HEK293 (cell line): ENCODE data around the gene NR2F1-AS1.
A peak's percentile ranks its signal among the peaks of the same experiment; 100 is the strongest.

Experiments used
- CTCF ChIA-PET: fragments of 350-600 bp; formaldehyde crosslinking; extraction: SDS; loops from one replicate; lab custom pipeline; 2021; ENCODE audit warnings: antibody characterized with exemption; lab: Yijun Ruan, JAX
- POLR2A ChIA-PET: fragments of 300-600 bp; formaldehyde crosslinking; extraction: SDS; loops from one replicate; lab custom pipeline; 2020; ENCODE audit warnings: antibody characterized with exemption, inconsistent platforms; lab: Yijun Ruan, JAX
- H3K27ac ChIP-seq: fragments of 200-500 bp; sonication (Bioruptor generic); 2 replicates; pipeline ENCODE4 v1.5.1; 2014; ENCODE audit warnings: low read depth, low read length, control low read depth, inconsistent platforms; ENCODE audit errors: extremely low read depth
- H3K36me3 ChIP-seq, 2 experiments: fragments of 200-500 bp in 1 of 2; sonication (Bioruptor generic) in 1 of 2; 1 replicate in 1 of 2; 2 replicates in 1 of 2; pipeline ENCODE4 v1.5.1; 2014 to 2017; ENCODE audit warnings: inconsistent platforms in 2 of 2, low read length in 2 of 2; ENCODE audit not compliant: control insufficient read depth in 2 of 2, insufficient read depth in 1 of 2
- H3K4me1 ChIP-seq: fragments of 200-500 bp; sonication (Bioruptor generic); 2 replicates; pipeline ENCODE4 v1.5.1; 2014; ENCODE audit warnings: mild to moderate bottlenecking, low read length, inconsistent platforms; ENCODE audit not compliant: control insufficient read depth, insufficient read depth
- H3K4me3 ChIP-seq: 2 replicates; pipeline ENCODE4 v1.5.1; 2011; ENCODE audit warnings: low read depth, mild to moderate bottlenecking, control low read depth, low read length, moderate library complexity
- H3K9me3 ChIP-seq: fragments of 200-500 bp; sonication (Bioruptor generic); 2 replicates; pipeline ENCODE4 v1.5.1; 2014; ENCODE audit warnings: low read depth, low read length, inconsistent platforms; ENCODE audit not compliant: control insufficient read depth, insufficient read depth
- HOXD13 ChIP-seq: sonication (generic); formaldehyde crosslinking; IDR thresholded peaks from 2 replicates; pipeline ENCODE4 v1.8.0; 2022; ENCODE audit warnings: missing genetic modification reagents, borderline replicate concordance
- MYNN ChIP-seq: fragments of 450-650 bp; formaldehyde crosslinking; IDR thresholded peaks from 2 replicates; pipeline ENCODE4 v1.5.1; 2016; ENCODE audit warnings: missing biosample characterization, missing genetic modification characterization, borderline replicate concordance
- OSR2 ChIP-seq: fragments of 450-650 bp; formaldehyde crosslinking; IDR thresholded peaks from 2 replicates; pipeline ENCODE4 v1.5.1; 2016; ENCODE audit warnings: missing biosample characterization, missing genetic modification characterization
- REPIN1 ChIP-seq: fragments of 450-650 bp; formaldehyde crosslinking; IDR thresholded peaks from 2 replicates; pipeline ENCODE4 v1.5.1; 2017; ENCODE audit warnings: missing biosample characterization, missing genetic modification characterization, low read depth
- SETDB1 ChIP-seq: IDR thresholded peaks from one replicate; pipeline ENCODE4 v1.6.1; 2017; ENCODE audit warnings: mild to moderate bottlenecking, low read length, moderate library complexity, mixed read lengths; ENCODE audit not compliant: insufficient read length
- TCF7L2 ChIP-seq: IDR thresholded peaks from 2 replicates; pipeline ENCODE4 v1.6.1; 2011; ENCODE audit warnings: low read depth, mild to moderate bottlenecking, inconsistent platforms, low read length, moderate library complexity, borderline replicate concordance
- YY1 ChIP-seq: fragments of 450-650 bp; formaldehyde crosslinking; IDR thresholded peaks from 2 replicates; pipeline ENCODE4 v1.5.1; 2018; ENCODE audit warnings: missing biosample characterization, missing genetic modification characterization
- ZBTB21 ChIP-seq: fragments of 450-650 bp; formaldehyde crosslinking; IDR thresholded peaks from 2 replicates; pipeline ENCODE4 v1.5.1; 2017; ENCODE audit warnings: missing biosample characterization, missing genetic modification characterization
- ZBTB7A ChIP-seq: fragments of 450-650 bp; formaldehyde crosslinking; IDR thresholded peaks from 2 replicates; pipeline ENCODE4 v1.5.1; 2016; ENCODE audit warnings: low read depth, missing biosample characterization, missing genetic modification characterization
- ZFP69B ChIP-seq: fragments of 450-650 bp; formaldehyde crosslinking; IDR thresholded peaks from 2 replicates; pipeline ENCODE4 v1.5.1; 2016; ENCODE audit warnings: missing biosample characterization, missing genetic modification characterization
- ZNF138 ChIP-seq: fragments of 450-650 bp; formaldehyde crosslinking; IDR thresholded peaks from 2 replicates; pipeline ENCODE4 v1.5.1; 2016; ENCODE audit warnings: missing biosample characterization, missing genetic modification characterization, borderline replicate concordance
- ZNF266 ChIP-seq: fragments of 450-650 bp; formaldehyde crosslinking; IDR thresholded peaks from 2 replicates; pipeline ENCODE4 v1.5.1; 2016; ENCODE audit warnings: missing biosample characterization, missing genetic modification characterization, low read depth
- ZNF423 ChIP-seq: fragments of 450-650 bp; formaldehyde crosslinking; IDR thresholded peaks from 2 replicates; pipeline ENCODE4 v1.5.1; 2016; ENCODE audit warnings: missing biosample characterization, missing genetic modification characterization
- ZNF433 ChIP-seq: fragments of 450-650 bp; formaldehyde crosslinking; IDR thresholded peaks from 2 replicates; pipeline ENCODE4 v1.5.1; 2016; ENCODE audit warnings: missing biosample characterization, missing genetic modification characterization, low read depth
- ZNF488 ChIP-seq: fragments of 450-650 bp; formaldehyde crosslinking; IDR thresholded peaks from 2 replicates; pipeline ENCODE4 v1.5.1; 2016; ENCODE audit warnings: missing biosample characterization, missing genetic modification characterization
- ZNF561 ChIP-seq: fragments of 450-650 bp; IDR thresholded peaks from 2 replicates; pipeline ENCODE4 v1.5.1; 2018; ENCODE audit warnings: missing biosample characterization, missing genetic modification characterization, borderline replicate concordance
- ZNF596 ChIP-seq: fragments of 450-650 bp; IDR thresholded peaks from 2 replicates; pipeline ENCODE4 v1.5.0; 2018; ENCODE audit warnings: missing biosample characterization, mild to moderate bottlenecking, missing genetic modification characterization, moderate library complexity
- ZNF707 ChIP-seq: fragments of 450-650 bp; formaldehyde crosslinking; IDR thresholded peaks from 2 replicates; pipeline ENCODE4 v1.5.1; 2016; ENCODE audit warnings: missing biosample characterization, missing genetic modification characterization
- ZNF792 ChIP-seq: fragments of 450-650 bp; formaldehyde crosslinking; IDR thresholded peaks from 2 replicates; pipeline ENCODE4 v1.5.1; 2016; ENCODE audit warnings: missing biosample characterization, missing genetic modification characterization
- TF ChIP-seq, protein P1 (sequence below): fragments of 450-650 bp; formaldehyde crosslinking; IDR thresholded peaks from 2 replicates; pipeline ENCODE4 v1.5.1; 2016; ENCODE audit warnings: missing biosample characterization, missing genetic modification characterization
- TF ChIP-seq, protein P2 (sequence below): fragments of 450-650 bp; formaldehyde crosslinking; conservative IDR thresholded peaks from 2 replicates; pipeline ENCODE4 v1.5.1; 2016; ENCODE audit warnings: low read depth, missing biosample characterization, missing genetic modification characterization
- TF ChIP-seq, protein P3 (sequence below): fragments of 450-650 bp; formaldehyde crosslinking; IDR thresholded peaks from 2 replicates; pipeline ENCODE4 v1.5.1; 2016; ENCODE audit warnings: missing biosample characterization, missing genetic modification characterization
- TF ChIP-seq, protein P4 (sequence below): fragments of 450-650 bp; formaldehyde crosslinking; IDR thresholded peaks from 2 replicates; pipeline ENCODE4 v1.5.1; 2017; ENCODE audit warnings: missing biosample characterization, missing genetic modification characterization

The NR2F1-AS1 gene

GRCh38 chr5:93580063-93580926, 724 bp downstream of the NR2F1-AS1 start (continued):
- TF ChIP-seq REPIN1 (tag by site-specific recombination), result no peak
- TF ChIP-seq ZNF266 (tag by site-specific recombination), result no peak
- TF ChIP-seq OSR2 (tag by site-specific recombination), result no peak
- no peak for TF ChIP-seq ZNF138 (tag by site-specific recombination)
- TF ChIP-seq HOXD13 (CRISPR knock-in tag), result no peak
- TF ChIP-seq YY1 (tag by site-specific recombination), result no peak
- no peak for TF ChIP-seq ZNF433
- TF ChIP-seq ZFP69B (tag by site-specific recombination), result peak; percentile 50; the same call in 1 of the 2 replicates
- no peak for TF ChIP-seq ZBTB21 (tag by site-specific recombination)
- no peak for TF ChIP-seq ZNF707 (tag by site-specific recombination)
- TF ChIP-seq, protein P1, sequence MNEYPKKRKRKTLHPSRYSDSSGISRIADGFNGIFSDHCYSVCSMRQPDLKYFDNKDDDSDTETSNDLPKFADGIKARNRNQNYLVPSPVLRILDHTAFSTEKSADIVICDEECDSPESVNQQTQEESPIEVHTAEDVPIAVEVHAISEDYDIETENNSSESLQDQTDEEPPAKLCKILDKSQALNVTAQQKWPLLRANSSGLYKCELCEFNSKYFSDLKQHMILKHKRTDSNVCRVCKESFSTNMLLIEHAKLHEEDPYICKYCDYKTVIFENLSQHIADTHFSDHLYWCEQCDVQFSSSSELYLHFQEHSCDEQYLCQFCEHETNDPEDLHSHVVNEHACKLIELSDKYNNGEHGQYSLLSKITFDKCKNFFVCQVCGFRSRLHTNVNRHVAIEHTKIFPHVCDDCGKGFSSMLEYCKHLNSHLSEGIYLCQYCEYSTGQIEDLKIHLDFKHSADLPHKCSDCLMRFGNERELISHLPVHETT (tag by site-specific recombination), result no peak
- TF ChIP-seq, protein P2, sequence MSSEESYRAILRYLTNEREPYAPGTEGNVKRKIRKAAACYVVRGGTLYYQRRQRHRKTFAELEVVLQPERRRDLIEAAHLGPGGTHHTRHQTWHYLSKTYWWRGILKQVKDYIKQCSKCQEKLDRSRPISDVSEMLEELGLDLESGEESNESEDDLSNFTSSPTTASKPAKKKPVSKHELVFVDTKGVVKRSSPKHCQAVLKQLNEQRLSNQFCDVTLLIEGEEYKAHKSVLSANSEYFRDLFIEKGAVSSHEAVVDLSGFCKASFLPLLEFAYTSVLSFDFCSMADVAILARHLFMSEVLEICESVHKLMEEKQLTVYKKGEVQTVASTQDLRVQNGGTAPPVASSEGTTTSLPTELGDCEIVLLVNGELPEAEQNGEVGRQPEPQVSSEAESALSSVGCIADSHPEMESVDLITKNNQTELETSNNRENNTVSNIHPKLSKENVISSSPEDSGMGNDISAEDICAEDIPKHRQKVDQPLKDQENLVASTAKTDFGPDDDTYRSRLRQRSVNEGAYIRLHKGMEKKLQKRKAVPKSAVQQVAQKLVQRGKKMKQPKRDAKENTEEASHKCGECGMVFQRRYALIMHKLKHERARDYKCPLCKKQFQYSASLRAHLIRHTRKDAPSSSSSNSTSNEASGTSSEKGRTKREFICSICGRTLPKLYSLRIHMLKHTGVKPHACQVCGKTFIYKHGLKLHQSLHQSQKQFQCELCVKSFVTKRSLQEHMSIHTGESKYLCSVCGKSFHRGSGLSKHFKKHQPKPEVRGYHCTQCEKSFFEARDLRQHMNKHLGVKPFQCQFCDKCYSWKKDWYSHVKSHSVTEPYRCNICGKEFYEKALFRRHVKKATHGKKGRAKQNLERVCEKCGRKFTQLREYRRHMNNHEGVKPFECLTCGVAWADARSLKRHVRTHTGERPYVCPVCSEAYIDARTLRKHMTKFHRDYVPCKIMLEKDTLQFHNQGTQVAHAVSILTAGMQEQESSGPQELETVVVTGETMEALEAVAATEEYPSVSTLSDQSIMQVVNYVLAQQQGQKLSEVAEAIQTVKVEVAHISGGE (tag by site-specific recombination), result peak; percentile 46; the same call in 1 of the 2 replicates
- no peak for TF ChIP-seq ZNF488 (tag by site-specific recombination)

GRCh38 chr5:93579692-93580062, 1.3 kb downstream of the NR2F1-AS1 start:
- ChIA-PET CTCF (interaction anchor here (0.6 kb wide), 1 partner anchor 387 kb away, joined by 3 read pairs; no protein-coding TSS in a partner anchor), POLR2A (no interaction called here)
- peaks cover 7% of the 10 kb centered on the region; the same call in 1 of the 2 replicates for H3K4me1 ChIP-seq
- H3K4me3 ChIP-seq, result peak overlapping the region; percentile 78
- peak overlapping the region; percentile 97 for H3K27ac ChIP-seq
- no peaks in the 10 kb centered on the region for H3K36me3 ChIP-seq
- no peaks in the 10 kb centered on the region for H3K9me3 ChIP-seq
- TF ChIP-seq ZBTB7A (tag by site-specific recombination) (0 out of 2 replicates have a peak, but pooled peaks have one; percentile 32), ZNF596 (no peak), REPIN1 (tag by site-specific recombination) (no peak), TCF7L2 (no peak), ZBTB21 (tag by site-specific recombination) (no peak), ZNF792 (no peak), SETDB1 (no peak), MYNN (tag by site-specific recombination) (0 out of 2 replicates have a peak, but pooled peaks have one; percentile 43), ZNF561 (tag by site-specific recombination) (no peak), ZNF423 (tag by site-specific recombination) (no peak)
- TF ChIP-seq, protein P3, sequence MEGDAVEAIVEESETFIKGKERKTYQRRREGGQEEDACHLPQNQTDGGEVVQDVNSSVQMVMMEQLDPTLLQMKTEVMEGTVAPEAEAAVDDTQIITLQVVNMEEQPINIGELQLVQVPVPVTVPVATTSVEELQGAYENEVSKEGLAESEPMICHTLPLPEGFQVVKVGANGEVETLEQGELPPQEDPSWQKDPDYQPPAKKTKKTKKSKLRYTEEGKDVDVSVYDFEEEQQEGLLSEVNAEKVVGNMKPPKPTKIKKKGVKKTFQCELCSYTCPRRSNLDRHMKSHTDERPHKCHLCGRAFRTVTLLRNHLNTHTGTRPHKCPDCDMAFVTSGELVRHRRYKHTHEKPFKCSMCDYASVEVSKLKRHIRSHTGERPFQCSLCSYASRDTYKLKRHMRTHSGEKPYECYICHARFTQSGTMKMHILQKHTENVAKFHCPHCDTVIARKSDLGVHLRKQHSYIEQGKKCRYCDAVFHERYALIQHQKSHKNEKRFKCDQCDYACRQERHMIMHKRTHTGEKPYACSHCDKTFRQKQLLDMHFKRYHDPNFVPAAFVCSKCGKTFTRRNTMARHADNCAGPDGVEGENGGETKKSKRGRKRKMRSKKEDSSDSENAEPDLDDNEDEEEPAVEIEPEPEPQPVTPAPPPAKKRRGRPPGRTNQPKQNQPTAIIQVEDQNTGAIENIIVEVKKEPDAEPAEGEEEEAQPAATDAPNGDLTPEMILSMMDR (tag by site-specific recombination), result peak; percentile 65
- TF ChIP-seq, protein P4, sequence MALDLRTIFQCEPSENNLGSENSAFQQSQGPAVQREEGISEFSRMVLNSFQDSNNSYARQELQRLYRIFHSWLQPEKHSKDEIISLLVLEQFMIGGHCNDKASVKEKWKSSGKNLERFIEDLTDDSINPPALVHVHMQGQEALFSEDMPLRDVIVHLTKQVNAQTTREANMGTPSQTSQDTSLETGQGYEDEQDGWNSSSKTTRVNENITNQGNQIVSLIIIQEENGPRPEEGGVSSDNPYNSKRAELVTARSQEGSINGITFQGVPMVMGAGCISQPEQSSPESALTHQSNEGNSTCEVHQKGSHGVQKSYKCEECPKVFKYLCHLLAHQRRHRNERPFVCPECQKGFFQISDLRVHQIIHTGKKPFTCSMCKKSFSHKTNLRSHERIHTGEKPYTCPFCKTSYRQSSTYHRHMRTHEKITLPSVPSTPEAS (tag by site-specific recombination), result peak; percentile 11; the same call in 1 of the 2 replicates
- TF ChIP-seq, protein P2 (tag by site-specific recombination), result no peak
